GM18861 (cell line): ENCODE data around the gene LRRD1.
"Not testable (repeated sequence)": the region's sequence is repeated elsewhere in the genome, so short reads cannot be mapped to it uniquely, and the experiment has no call there.

ENCODE experiments used
- ATAC-seq: cut with Tn5 transposase; IDR thresholded peaks from one replicate; pipeline ENCODE4 v1.9.1; 2021; ENCODE audit not compliant: unreplicated experiment

Gene LRRD1

GRCh38 chr7:92142791-92143190 is 36.2 kb downstream of the LRRD1 start:
- not testable (repeated sequence) for ATAC-seq

DNA sequence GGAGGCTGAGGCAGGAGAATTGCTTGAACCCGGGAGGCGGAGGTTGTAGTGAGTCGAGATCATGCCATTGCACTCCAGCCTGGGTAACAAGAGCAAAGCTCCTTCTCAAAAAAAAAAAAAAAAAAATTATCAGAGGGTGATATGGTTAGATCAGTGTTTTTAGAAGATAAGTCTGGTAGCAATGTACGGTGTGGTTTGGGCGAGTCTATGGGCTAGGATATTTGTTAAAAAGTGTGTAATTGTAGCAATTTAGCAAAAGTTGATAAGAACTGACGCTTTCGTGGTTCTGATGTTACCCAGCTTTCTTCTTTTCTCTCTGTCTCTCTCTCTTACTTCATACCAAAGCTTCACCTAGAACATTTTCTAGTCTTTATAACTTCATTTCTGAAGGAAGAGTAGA is 37.8 kb downstream of the LRRD1 start:
- no peak for ATAC-seq

- ATAC-seq = no peak
Measured at GRCh38 chr7:92137557-92137956, 41.4 kb downstream of the LRRD1 start.

DNA sequence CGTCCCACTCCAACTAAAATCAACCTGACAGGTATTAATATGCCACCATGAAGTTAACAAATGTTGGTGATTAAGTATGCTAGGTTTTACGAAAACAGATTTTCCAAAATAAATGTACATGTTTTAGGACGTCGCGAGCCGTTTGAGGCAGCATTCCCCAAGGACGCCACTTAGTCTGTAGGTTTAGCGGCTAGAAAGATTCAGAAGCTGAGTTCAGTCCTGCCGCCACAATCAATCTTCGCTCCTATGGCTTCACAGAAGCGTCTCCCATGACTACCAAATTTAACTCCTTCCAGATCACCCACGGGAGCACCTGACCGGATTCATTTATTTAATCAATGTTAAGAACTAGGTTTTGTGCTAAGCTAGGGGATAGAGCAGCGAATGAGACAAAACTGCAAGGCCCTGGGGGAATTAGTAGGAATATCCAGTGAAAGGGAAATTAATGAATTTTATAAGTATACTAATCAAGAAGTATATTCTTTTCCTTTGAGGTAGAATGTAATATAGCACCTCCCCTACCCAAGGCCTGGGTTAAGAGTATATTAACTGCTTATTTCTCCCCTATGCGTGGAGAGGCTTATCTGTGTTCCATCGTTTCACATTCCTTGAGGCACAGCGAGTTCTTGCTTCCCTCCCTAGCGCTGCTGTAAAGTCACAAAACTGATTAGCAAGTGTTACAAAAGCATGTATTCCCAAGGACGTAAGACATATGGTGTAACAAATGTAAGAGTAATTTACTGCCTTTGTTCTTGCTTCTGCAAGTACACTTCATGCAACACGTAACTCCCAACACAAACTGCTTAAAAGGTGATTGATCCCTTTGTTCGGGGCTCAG is 43.7 kb downstream of the LRRD1 start:
- no peak for ATAC-seq

GRCh38 chr7:92134271-92135051 is 44.5 kb downstream of the LRRD1 start, which contains the start of gene CYP51A1:
TSS of gene CYP51A1 (minus strand) at chr7:92134477. CDS start at chr7:92134364, 113 bp downstream.
- peak; percentile 86 for ATAC-seq

DNA sequence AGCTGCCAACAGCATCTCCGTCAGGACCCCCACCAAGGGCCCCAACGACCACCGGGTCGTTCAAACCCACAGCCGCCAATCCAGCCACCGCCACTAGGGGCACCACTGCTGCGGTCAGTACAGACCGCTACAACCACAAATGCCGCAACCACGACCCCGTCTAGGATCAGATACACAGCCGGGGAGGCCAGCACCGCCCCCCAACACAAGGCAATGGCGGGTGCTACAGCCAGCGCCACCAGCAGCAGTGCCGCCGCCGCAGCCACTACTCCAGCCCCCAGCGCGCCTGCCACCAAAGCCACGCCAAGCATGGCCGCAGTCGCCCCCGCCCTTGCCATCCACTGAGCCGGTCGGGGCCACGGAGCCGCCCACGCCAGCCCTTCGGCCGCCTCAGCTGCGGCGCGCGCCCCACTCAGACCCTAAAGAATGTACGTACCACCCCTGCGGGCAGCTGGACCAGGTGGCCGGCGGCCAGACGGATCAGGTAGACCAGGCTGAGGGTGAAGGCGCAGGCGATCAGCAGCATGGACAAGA is 45.1 kb downstream of the LRRD1 start:
- peak; percentile 22 for ATAC-seq

DNA sequence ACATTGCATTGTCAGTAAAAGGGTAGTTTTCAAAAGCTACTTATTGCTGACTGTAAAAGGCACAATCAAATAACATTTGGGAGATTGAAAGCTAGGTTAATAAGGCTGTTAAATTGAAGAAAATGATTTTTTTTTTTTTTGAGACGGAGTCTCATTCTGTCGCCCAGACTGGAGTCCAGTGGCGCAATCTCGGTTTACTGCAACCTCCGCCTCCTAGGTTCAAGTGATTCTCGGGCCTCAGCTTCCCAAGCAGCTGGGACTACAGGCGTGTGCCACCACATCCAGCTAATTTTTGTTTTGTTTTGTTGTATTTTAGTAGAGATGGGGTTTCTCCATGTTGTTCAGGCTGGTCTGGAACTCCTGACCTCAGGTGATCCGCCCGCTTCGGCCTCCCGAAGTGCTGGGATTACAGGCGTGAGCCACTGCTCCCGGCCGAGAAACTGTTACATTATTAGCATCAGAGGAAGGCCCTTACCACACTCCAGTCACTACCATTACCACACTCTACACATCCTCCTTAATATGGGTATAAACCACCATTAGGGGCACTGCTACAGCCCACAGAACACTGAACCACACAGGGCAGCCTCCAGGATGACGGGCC is 45.7 kb downstream of the LRRD1 start:
- ATAC-seq = peak; percentile 25

- no peak for ATAC-seq
Measured at GRCh38 chr7:92131764-92132330, 47.1 kb downstream of the LRRD1 start.

DNA sequence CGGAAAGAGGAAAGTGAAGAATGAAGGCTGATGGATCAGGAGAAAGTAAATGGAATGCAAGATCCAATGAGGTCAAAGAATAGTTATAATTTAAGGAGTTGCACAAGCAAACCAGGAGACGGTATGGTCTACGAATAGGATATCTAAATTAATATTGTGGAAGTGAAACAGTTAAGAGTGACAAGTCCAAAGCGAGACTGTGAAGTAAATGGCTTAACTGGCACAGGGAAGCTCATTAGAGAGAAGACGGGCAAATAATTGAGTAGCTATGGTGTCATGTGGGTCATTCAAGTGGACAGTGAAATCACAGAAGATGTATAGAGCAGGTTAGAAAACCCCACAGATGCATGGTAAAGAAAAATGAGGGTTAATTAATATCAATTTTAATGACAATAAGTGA is 47.8 kb downstream of the LRRD1 start:
- ATAC-seq = no peak

DNA sequence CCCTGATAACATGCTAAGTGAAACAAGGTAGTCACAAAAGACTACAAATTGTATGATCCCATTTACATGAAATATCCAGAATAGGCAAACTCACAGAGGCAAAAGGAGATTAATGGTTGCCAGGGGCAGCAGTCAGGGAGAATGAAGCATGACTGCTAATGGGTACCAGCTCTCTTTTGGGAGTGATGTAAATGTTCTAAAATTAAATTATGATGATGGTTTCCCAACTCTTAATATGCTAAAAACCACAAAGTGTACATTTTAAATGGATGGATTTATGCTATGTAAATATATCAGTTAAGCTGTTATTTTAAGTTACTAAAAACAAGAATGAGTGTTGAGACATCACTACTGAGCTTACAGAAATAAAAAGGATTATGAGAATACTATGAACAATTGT is 57.3 kb downstream of the LRRD1 start:
- no peak for ATAC-seq

DNA sequence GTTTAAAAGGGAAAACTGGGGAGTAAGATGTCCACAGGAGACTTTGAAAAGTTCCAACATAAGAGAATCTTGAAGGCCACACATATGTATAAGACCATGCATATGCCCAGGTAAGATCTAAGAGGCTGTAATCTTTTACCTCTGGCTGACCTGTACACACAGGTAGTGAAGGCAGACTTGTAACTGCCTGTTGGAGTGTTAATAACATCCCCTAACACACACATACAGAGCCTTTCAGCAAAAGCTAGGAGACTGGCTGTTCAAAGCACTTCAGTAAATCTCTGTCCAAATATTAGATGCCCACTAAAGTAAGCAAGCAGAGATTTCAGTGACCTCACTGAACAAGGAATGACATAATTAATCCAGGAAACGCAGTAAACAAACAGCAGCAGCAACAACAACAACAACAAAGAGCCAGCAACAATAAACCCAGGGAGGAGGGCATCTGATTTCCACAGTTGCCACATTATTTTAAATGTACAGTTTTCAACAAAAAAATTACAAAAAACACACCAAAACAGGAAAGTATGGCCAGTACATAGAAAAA is 59.7 kb downstream of the LRRD1 start:
- ATAC-seq = no peak

- ATAC-seq = no peak
Measured at GRCh38 chr7:92116949-92117348, 62.0 kb downstream of the LRRD1 start.

DNA sequence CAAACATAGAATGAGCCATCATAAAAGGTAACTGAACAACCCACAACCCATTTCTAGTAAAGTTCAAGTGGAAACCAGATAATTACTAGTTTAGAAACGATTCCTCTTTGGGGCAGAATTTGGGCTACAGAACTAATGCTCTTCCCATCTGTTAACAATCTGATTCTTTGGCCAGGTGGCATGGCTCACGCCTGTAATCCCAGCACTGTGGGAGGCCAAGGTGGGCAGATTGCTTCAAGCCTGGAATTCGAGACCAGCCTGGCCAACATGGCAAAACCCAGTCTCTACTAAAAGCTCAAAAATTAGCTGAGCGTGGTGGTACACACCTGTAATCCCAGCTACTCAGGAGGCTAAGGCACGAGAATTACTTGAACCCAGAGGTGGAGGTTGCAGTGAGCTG is 63.1 kb downstream of the LRRD1 start:
- ATAC-seq = no peak

DNA sequence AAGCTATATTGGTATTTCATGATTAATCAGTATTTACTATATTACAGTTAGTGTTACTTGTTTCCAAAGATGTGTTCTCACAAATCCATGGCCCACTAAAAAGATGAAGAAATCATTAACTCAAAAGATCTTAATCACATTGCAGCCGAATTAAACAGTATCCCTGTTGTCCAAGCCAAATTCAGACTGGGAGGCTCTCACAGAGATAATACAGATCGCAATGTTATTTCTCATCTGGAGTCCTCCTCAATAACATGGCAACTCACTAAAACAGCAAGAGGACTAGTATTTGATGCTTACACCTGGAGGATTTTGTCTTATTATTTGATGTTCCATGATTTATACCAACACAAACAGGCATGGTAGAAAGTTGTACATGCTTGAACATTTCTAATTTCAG is 68.1 kb downstream of the LRRD1 start:
- ATAC-seq = no peak

DNA sequence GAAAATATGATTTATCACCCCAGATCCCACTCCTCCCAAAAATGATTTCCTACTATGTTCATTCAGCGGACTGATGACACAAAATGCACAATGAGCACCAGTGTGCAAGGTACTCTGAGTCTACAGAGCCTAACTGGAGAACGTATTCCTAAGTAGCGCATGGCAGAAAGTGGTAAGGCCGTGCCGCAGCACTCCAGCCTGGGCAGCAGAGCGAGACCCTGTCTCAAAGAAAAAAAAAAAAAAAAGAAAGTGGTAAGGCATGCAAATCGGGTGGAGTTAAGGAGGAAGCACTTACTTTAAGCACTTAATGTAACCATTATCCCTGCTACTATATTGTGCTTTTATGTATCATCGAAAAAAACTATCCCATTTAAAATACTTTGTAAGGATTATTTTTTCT is 70.1 kb downstream of the LRRD1 start:
- no peak for ATAC-seq

DNA sequence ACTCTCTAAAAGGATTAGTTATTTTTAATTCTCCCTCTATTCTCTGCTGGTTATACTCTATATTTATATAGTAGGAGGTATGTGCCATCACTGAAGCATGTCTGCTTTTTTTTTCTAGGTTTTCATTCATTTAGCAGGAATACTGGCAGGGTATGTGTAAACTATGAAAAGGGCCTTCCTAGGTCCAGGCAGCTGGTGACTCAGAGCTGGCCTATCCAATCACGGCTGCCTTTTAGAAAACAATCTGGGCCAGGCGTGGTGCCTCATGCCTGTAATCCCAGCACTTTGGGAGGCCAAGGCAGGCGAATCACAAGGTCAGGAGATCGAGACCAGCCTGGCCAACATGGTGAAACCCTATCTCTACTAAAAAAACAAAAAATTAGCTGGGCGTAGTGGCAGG is 76.1 kb downstream of the LRRD1 start:
- ATAC-seq = not testable (repeated sequence)

- ATAC-seq = no peak
Measured at GRCh38 chr7:92100534-92100933, 78.4 kb downstream of the LRRD1 start.

DNA sequence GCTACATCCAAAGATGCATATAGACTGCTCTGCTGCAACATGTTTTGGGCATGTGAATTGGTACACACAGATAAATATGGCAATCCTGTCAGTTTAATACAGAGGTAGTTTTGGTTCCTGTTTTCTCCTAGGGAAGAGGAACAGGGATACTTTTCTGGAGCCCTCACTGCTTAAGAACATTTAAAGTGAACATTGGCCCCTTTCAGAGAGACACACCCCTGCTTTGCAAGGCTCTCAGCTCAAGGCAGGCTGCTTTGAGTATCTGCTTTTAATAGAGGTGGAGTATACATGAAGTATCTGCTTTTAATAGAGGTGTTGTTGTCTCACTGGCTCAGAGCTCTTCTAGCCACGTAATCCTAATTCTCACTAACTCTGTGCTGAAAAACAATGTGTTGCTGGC is 83.6 kb downstream of the LRRD1 start:
- ATAC-seq = no peak
